Measurements from ENCODE around the gene IFNGR1. TPM values are rescaled to one million over a fixed set of nuclear protein-coding genes. Genes with fewer than 3 reads are reported as not detected.
"Not testable (repeated sequence)": the region's sequence is repeated elsewhere in the genome, so short reads cannot be mapped to it uniquely, and the experiment has no call there.

The IFNGR1 gene
- total RNA-seq, 1 donor from 2014 or later = 34.0 TPM

GRCh38 chr6:137258170-137258569 is 39.0 kb upstream of the IFNGR1 start:
- Histone ChIP-seq H3K79me2 (ENCODE audit: low read depth) (no peaks in the 10 kb centered on the region), H3K27ac (no peak overlapping the region), H3K36me3 (no peaks in the 10 kb centered on the region), H3K27me3 (no peaks in the 10 kb centered on the region), H3K9me3 (ENCODE audit: low read depth) (no peaks in the 10 kb centered on the region), H2AFZ (replicated peaks) (no peak overlapping the region), H3K4me1 (no peaks in the 10 kb centered on the region), H3K9ac (no peak overlapping the region), H3K4me3 (no peak overlapping the region), H3K4me2 (no peak overlapping the region), H3F3A (ENCODE audit: low read depth) (no peaks in the 10 kb centered on the region), H4K20me1 (ENCODE audit: low read depth) (no peaks in the 10 kb centered on the region)
- no peak overlapping the region for H3K27ac Mint-ChIP-seq
- TF ChIP-seq CTCF (IDR thresholded peaks at IDR 0.05) = no peak
- TF ChIP-seq EZH2phosphoT487 (IDR thresholded peaks at IDR 0.05) = no peak
- TF ChIP-seq EZH2 (IDR thresholded peaks at IDR 0.05) = no peak
- H3K9me3 Mint-ChIP-seq = peaks cover 19% of the 10 kb centered on the region
- peaks cover 2% of the 10 kb centered on the region for H3K27me3 Mint-ChIP-seq (ENCODE audit: insufficient read depth, low read depth)
- H3K4me1 Mint-ChIP-seq = no peaks in the 10 kb centered on the region
- no peak for DNase-seq (ENCODE audit: low spot score)
- H3K36me3 Mint-ChIP-seq = no peaks in the 10 kb centered on the region
- H3K4me3 Mint-ChIP-seq = no peak overlapping the region

- Histone ChIP-seq H2AFZ (replicated peaks) (no peak overlapping the region), H3K36me3 (no peaks in the 10 kb centered on the region), H3F3A (ENCODE audit: low read depth) (no peaks in the 10 kb centered on the region), H3K4me3 (no peak overlapping the region), H3K4me1 (no peaks in the 10 kb centered on the region), H4K20me1 (ENCODE audit: low read depth) (no peaks in the 10 kb centered on the region), H3K27me3 (no peaks in the 10 kb centered on the region), H3K79me2 (ENCODE audit: low read depth) (no peaks in the 10 kb centered on the region), H3K9me3 (ENCODE audit: low read depth) (no peaks in the 10 kb centered on the region), H3K27ac (no peak overlapping the region), H3K4me2 (no peak overlapping the region), H3K9ac (no peak overlapping the region)
- DNase-seq (ENCODE audit: low spot score) = no peak
- TF ChIP-seq CTCF (IDR thresholded peaks at IDR 0.05) (no peak), EZH2phosphoT487 (IDR thresholded peaks at IDR 0.05) (no peak), EZH2 (IDR thresholded peaks at IDR 0.05) (no peak)
- Mint-ChIP-seq H3K27me3 (ENCODE audit: insufficient read depth, low read depth) (peaks cover 2% of the 10 kb centered on the region), H3K4me1 (no peaks in the 10 kb centered on the region), H3K4me3 (no peak overlapping the region), H3K27ac (no peak overlapping the region), H3K36me3 (no peaks in the 10 kb centered on the region), H3K9me3 (peaks cover 21% of the 10 kb centered on the region)
Observed at GRCh38 chr6:137256350-137257103, 37.3 kb upstream of the IFNGR1 start.

- Histone ChIP-seq H3K36me3 (no peaks in the 10 kb centered on the region), H3F3A (ENCODE audit: low read depth) (no peaks in the 10 kb centered on the region), H3K27me3 (no peaks in the 10 kb centered on the region), H3K9ac (no peak overlapping the region), H3K4me1 (no peaks in the 10 kb centered on the region), H3K79me2 (ENCODE audit: low read depth) (no peaks in the 10 kb centered on the region), H3K27ac (no peak overlapping the region), H4K20me1 (ENCODE audit: low read depth) (no peaks in the 10 kb centered on the region), H2AFZ (replicated peaks) (no peak overlapping the region), H3K4me2 (no peak overlapping the region), H3K4me3 (no peak overlapping the region), H3K9me3 (ENCODE audit: low read depth) (no peaks in the 10 kb centered on the region)
- Mint-ChIP-seq H3K27me3 (ENCODE audit: insufficient read depth, low read depth) (peaks cover 2% of the 10 kb centered on the region), H3K4me1 (no peaks in the 10 kb centered on the region), H3K27ac (no peak overlapping the region), H3K36me3 (no peaks in the 10 kb centered on the region), H3K9me3 (peaks cover 21% of the 10 kb centered on the region), H3K4me3 (no peak overlapping the region)
- TF ChIP-seq CTCF (IDR thresholded peaks at IDR 0.05) = no peak
- no peak for TF ChIP-seq EZH2phosphoT487 (IDR thresholded peaks at IDR 0.05)
- TF ChIP-seq EZH2 (IDR thresholded peaks at IDR 0.05) = no peak
- DNase-seq (ENCODE audit: low spot score) = no peak
Observed at GRCh38 chr6:137254966-137255365, 35.8 kb upstream of the IFNGR1 start.

- not testable (repeated sequence) for H3K27ac ChIP-seq; H3K36me3 ChIP-seq; H3K36me3 Mint-ChIP-seq; H3K27me3 Mint-ChIP-seq (ENCODE audit: insufficient read depth, low read depth); H4K20me1 ChIP-seq (ENCODE audit: low read depth); H3K27me3 ChIP-seq; H3K9me3 ChIP-seq (ENCODE audit: low read depth); H3K4me1 Mint-ChIP-seq; H3K4me1 ChIP-seq; H3K4me2 ChIP-seq; H3K4me3 Mint-ChIP-seq; H3K27ac Mint-ChIP-seq; DNase-seq (ENCODE audit: low spot score); H3K9ac ChIP-seq; H3K4me3 ChIP-seq; H3F3A ChIP-seq (ENCODE audit: low read depth); H2AFZ ChIP-seq (replicated peaks); H3K79me2 ChIP-seq (ENCODE audit: low read depth)
- H3K9me3 Mint-ChIP-seq = peaks cover 21% of the 10 kb centered on the region
Observed at GRCh38 chr6:137254430-137254829, 35.2 kb upstream of the IFNGR1 start.

All from neural progenitor cell (in vitro differentiated cells).